ENCODE measurements around the gene PLAC8L1. TPM values are rescaled to one million over a fixed set of nuclear protein-coding genes. Genes with fewer than 3 reads are reported as not detected.

PLAC8L1 gene
- total RNA-seq, 5 donors from 2014 or later (not counting 1 experiment from before 2014, with no cell fraction given), result 0.43 to 1.4 (median 0.60) TPM; not detected in 2

DNA sequence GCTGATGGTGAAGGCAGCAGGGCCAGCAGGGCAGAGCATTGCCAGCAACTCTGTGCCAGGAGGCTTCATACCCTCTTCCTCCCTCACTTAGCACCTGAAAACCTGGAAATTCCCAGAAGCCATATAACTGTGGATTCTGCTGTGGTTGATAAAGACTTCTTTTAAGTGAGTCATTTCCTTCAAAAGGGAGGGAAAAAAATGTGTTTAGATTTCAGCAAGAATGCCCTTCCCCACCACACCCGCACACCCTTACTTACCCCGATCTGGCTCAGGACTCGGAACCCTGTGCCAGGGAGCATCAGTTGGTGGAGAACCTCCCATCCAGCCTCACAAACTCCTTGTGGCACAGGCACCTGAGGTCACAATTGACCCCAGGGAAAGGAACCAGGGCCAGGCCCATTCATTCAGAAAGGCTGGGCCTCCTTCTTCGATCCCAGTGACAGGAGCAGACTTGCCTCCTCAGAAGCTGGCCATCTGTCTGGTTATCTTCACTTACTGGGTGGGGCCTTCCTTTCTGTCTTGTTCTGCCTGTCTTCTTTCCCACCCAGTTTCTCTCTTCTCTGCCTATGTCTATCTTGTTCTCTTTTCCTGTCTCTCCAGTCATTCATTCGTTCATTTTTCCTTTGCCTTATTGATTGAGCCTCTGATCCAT, 62.6 kb downstream of the PLAC8L1 start:
- no peak for ATAC-seq (replicated peaks in 1 of 4)
- POLR2A ChIA-PET, result no interaction called here
- CTCF ChIA-PET, result no interaction called here
- Mint-ChIP-seq H3K36me3 (no peaks in the 10 kb centered on the region), H3K9me3 (peaks cover 0 to 4% (median 0%) of the 10 kb centered on the region in 3 donors), H3K27me3 (peaks cover 0 to 6% of the 10 kb centered on the region in 2 donors), H3K4me1 (no peaks in the 10 kb centered on the region), H3K4me3 (no peak overlapping the region), H3K27ac (no peak overlapping the region)
- no peak for DNase-seq
- whole genome bisulfite sequencing (ENCODE audit: insufficient coverage), result 84% methylated on average over 4 of the region's 5 CpGs
- Histone ChIP-seq H3K9me3 (no peaks in the 10 kb centered on the region), H3K4me3 (ENCODE audit: control insufficient read depth in 1 of 2, extremely low read depth in 1 of 2, low read length in 1 of 2) (no peak overlapping the region), H3K27me3 (replicated peaks in 1 of 2; ENCODE audit: control insufficient read depth in 2 of 2, extremely low read depth in 1 of 2, insufficient read depth in 2 of 2, low read length in 1 of 2) (peaks cover 0 to 8% of the 10 kb centered on the region in 2 experiments), H3K36me3 (ENCODE audit: control insufficient read depth in 2 of 2, extremely low read depth in 1 of 2, insufficient read depth in 1 of 2, low read length in 1 of 2) (no peaks in the 10 kb centered on the region), H3K27ac (ENCODE audit: low read length) (no peak overlapping the region), H3K4me1 (ENCODE audit: control insufficient read depth in 1 of 2, extremely low read depth in 1 of 2, insufficient read depth in 2 of 2, low read length in 2 of 2) (no peaks in the 10 kb centered on the region)

DNA sequence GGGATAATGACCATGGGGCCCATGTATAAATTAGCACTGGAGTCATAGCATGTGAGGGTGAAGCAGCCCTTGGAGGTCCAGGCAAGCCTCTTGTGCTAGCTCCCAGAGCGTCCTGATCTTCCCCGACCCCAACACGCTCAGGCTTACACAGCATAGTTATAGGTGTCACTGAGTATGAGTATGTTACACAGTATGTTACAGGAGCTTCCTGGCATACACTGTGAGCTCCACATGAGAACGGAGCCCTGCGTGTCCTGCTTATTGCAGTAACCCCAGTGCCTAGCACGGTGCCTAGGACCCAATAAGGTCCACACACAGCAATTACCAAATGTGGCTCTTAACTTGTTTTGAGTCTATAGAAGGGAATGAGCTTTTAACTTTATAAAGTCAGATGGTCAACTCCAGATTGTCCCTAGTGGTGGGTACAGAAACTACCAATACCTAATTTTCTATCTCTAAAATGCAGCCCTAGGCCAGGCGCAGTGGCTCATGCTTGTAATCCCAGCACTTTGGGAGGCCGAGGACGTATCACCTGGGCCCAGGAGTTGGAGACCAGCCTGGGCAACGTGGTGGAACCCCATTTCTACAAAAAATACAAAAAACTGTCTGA, 64.1 kb downstream of the PLAC8L1 start:
- Mint-ChIP-seq H3K9me3 (peaks cover 0 to 4% (median 0%) of the 10 kb centered on the region in 3 donors), H3K27me3 (peaks cover 0 to 7% of the 10 kb centered on the region in 2 donors), H3K27ac (no peak overlapping the region), H3K4me1 (no peaks in the 10 kb centered on the region), H3K36me3 (no peaks in the 10 kb centered on the region), H3K4me3 (no peak overlapping the region)
- ATAC-seq (replicated peaks in 1 of 4), result no peak
- H3K4me1 ChIP-seq (ENCODE audit: control insufficient read depth in 1 of 2, extremely low read depth in 1 of 2, insufficient read depth in 2 of 2, low read length in 2 of 2), result no peaks in the 10 kb centered on the region
- H3K9me3 ChIP-seq, result no peaks in the 10 kb centered on the region
- H3K36me3 ChIP-seq (ENCODE audit: control insufficient read depth in 2 of 2, extremely low read depth in 1 of 2, insufficient read depth in 1 of 2, low read length in 1 of 2), result no peaks in the 10 kb centered on the region
- WGBS (ENCODE audit: insufficient coverage), result 65% methylated on average over 4 of the region's 10 CpGs
- no peak overlapping the region for H3K27ac ChIP-seq (ENCODE audit: low read length)
- H3K27me3 ChIP-seq (replicated peaks in 1 of 2; ENCODE audit: control insufficient read depth in 2 of 2, extremely low read depth in 1 of 2, insufficient read depth in 2 of 2, low read length in 1 of 2), result peaks cover 0 to 3% of the 10 kb centered on the region in 2 experiments
- H3K4me3 ChIP-seq (ENCODE audit: control insufficient read depth in 1 of 2, extremely low read depth in 1 of 2, low read length in 1 of 2), result no peak overlapping the region
- ChIA-PET CTCF (interaction anchor here in 1 of 2 donors (1.0 kb wide), 1 partner anchor 12 kb away, joined by 3 read pairs; no protein-coding TSS in a partner anchor), POLR2A (interaction anchor here in 1 of 2 donors (0.6 kb wide), 2 partner anchors 132 to 791 kb away, joined by 3 to 4 read pairs; no protein-coding TSS in a partner anchor)
- DNase-seq, result no peak

DNA sequence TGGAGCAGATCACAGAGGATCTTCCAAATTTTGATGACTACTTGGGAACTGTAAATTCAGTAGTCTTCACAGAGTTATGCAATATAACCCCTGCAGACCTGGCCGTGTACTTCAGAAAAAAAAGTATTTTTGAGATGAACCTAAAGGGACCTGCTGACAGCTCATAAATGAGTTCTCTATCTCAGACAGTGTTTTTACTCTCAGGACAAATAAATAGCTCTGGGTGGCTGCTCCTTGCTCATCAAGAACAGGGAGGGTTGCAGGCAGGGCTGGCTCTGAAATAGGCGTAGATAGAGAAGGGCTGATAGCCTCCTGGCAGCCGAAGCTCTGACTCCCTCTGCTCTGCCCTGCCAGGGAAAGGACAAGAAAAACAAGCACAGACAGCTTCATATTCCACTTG, 64.8 kb downstream of the PLAC8L1 start:
- Mint-ChIP-seq H3K27ac (no peak overlapping the region), H3K4me3 (no peak overlapping the region), H3K27me3 (peaks cover 0 to 4% of the 10 kb centered on the region in 2 donors), H3K36me3 (no peaks in the 10 kb centered on the region), H3K4me1 (no peaks in the 10 kb centered on the region), H3K9me3 (peaks cover 0 to 4% (median 0%) of the 10 kb centered on the region in 3 donors)
- Histone ChIP-seq H3K27ac (ENCODE audit: low read length) (no peak overlapping the region), H3K27me3 (replicated peaks in 1 of 2; ENCODE audit: control insufficient read depth in 2 of 2, extremely low read depth in 1 of 2, insufficient read depth in 2 of 2, low read length in 1 of 2) (peaks cover 0 to 3% of the 10 kb centered on the region in 2 experiments), H3K4me3 (ENCODE audit: control insufficient read depth in 1 of 2, extremely low read depth in 1 of 2, low read length in 1 of 2) (no peak overlapping the region), H3K36me3 (ENCODE audit: control insufficient read depth in 2 of 2, extremely low read depth in 1 of 2, insufficient read depth in 1 of 2, low read length in 1 of 2) (no peaks in the 10 kb centered on the region), H3K9me3 (no peaks in the 10 kb centered on the region), H3K4me1 (ENCODE audit: control insufficient read depth in 1 of 2, extremely low read depth in 1 of 2, insufficient read depth in 2 of 2, low read length in 2 of 2) (no peaks in the 10 kb centered on the region)
- POLR2A ChIA-PET, result interaction anchor here in 1 of 2 donors (0.6 kb wide), 1 partner anchor 133 kb away, joined by 4 read pairs; no protein-coding TSS in a partner anchor
- CTCF ChIA-PET, result no interaction called here
- 89% methylated on average over 2 of the region's 3 CpGs for WGBS (ENCODE audit: insufficient coverage)
- ATAC-seq (replicated peaks in 1 of 4) (no peak), DNase-seq (no peak)

GRCh38 chr5:146039420-146039819, 66.0 kb downstream of the PLAC8L1 start:
- Histone ChIP-seq H3K36me3 (ENCODE audit: control insufficient read depth in 2 of 2, extremely low read depth in 1 of 2, insufficient read depth in 1 of 2, low read length in 1 of 2) (no peaks in the 10 kb centered on the region), H3K27ac (ENCODE audit: low read length) (no peak overlapping the region), H3K4me1 (ENCODE audit: control insufficient read depth in 1 of 2, extremely low read depth in 1 of 2, insufficient read depth in 2 of 2, low read length in 2 of 2) (no peaks in the 10 kb centered on the region), H3K27me3 (replicated peaks in 1 of 2; ENCODE audit: control insufficient read depth in 2 of 2, extremely low read depth in 1 of 2, insufficient read depth in 2 of 2, low read length in 1 of 2) (peaks cover 0 to 3% of the 10 kb centered on the region in 2 experiments), H3K4me3 (ENCODE audit: control insufficient read depth in 1 of 2, extremely low read depth in 1 of 2, low read length in 1 of 2) (no peak overlapping the region), H3K9me3 (no peaks in the 10 kb centered on the region)
- ATAC-seq (replicated peaks in 1 of 4) (no peak), DNase-seq (no peak)
- Mint-ChIP-seq H3K27me3 (peaks cover 1 to 4% of the 10 kb centered on the region in 2 donors), H3K4me1 (no peaks in the 10 kb centered on the region), H3K27ac (no peak overlapping the region), H3K36me3 (no peaks in the 10 kb centered on the region), H3K9me3 (peaks cover 0 to 4% (median 0%) of the 10 kb centered on the region in 3 donors), H3K4me3 (no peak overlapping the region)
- WGBS (ENCODE audit: insufficient coverage), result no CpG with 5 or more reads among the region's 3 CpGs
- POLR2A ChIA-PET, result no interaction called here
- CTCF ChIA-PET, result no interaction called here

DNA sequence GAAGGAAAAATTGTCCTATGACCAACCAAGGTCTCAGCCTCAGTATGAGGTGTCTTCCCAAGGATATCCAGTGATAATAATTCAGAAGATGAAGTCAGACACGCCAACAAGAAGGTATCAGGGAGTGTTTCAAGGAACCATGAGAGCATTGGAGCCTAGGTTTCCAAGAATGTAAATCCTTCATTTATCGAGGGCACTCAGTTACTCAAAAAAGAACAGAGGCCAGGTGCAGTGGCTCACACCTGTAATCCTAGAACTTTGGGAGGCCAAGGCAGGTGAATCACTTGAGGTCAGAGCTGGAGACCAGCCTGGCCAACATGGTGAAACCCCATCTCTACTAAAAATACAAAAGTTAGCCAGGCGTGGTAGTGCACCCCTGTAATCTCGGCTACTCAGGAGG, 70.8 kb downstream of the PLAC8L1 start:
- ATAC-seq (replicated peaks in 1 of 4) (no peak), DNase-seq (no peak)
- Histone ChIP-seq H3K36me3 (ENCODE audit: control insufficient read depth in 2 of 2, extremely low read depth in 1 of 2, insufficient read depth in 1 of 2, low read length in 1 of 2) (no peaks in the 10 kb centered on the region), H3K4me3 (ENCODE audit: control insufficient read depth in 1 of 2, extremely low read depth in 1 of 2, low read length in 1 of 2) (no peak overlapping the region), H3K27me3 (replicated peaks in 1 of 2; ENCODE audit: control insufficient read depth in 2 of 2, extremely low read depth in 1 of 2, insufficient read depth in 2 of 2, low read length in 1 of 2) (no peaks in the 10 kb centered on the region), H3K4me1 (ENCODE audit: control insufficient read depth in 1 of 2, extremely low read depth in 1 of 2, insufficient read depth in 2 of 2, low read length in 2 of 2) (no peaks in the 10 kb centered on the region), H3K9me3 (no peaks in the 10 kb centered on the region), H3K27ac (ENCODE audit: low read length) (no peak overlapping the region)
- Mint-ChIP-seq H3K36me3 (no peaks in the 10 kb centered on the region), H3K9me3 (no peaks in the 10 kb centered on the region), H3K27ac (no peak overlapping the region), H3K4me1 (no peaks in the 10 kb centered on the region), H3K4me3 (no peak overlapping the region), H3K27me3 (peaks cover 6 to 8% of the 10 kb centered on the region in 2 donors)
- ChIA-PET CTCF (no interaction called here), POLR2A (no interaction called here)
- WGBS (ENCODE audit: insufficient coverage), result 53% methylated on average over 3 of the region's 4 CpGs

All from T-cell (primary cell).